Parietal lobe (tissue), 1 donor: ENCODE measurements around the gene CDC34. TPM values are rescaled to one million over a fixed set of nuclear protein-coding genes. Genes with fewer than 3 reads are reported as not detected.

Source experiments
- total RNA-seq: library from RNA; depleted of rRNA; stranded (reverse); fragments of >200 nt; gene quantifications from one replicate; pipeline ENCODE4 v1.2.3, GENCODE V29; 2014

Gene CDC34
- total RNA-seq = 41.6 TPM

DNA sequence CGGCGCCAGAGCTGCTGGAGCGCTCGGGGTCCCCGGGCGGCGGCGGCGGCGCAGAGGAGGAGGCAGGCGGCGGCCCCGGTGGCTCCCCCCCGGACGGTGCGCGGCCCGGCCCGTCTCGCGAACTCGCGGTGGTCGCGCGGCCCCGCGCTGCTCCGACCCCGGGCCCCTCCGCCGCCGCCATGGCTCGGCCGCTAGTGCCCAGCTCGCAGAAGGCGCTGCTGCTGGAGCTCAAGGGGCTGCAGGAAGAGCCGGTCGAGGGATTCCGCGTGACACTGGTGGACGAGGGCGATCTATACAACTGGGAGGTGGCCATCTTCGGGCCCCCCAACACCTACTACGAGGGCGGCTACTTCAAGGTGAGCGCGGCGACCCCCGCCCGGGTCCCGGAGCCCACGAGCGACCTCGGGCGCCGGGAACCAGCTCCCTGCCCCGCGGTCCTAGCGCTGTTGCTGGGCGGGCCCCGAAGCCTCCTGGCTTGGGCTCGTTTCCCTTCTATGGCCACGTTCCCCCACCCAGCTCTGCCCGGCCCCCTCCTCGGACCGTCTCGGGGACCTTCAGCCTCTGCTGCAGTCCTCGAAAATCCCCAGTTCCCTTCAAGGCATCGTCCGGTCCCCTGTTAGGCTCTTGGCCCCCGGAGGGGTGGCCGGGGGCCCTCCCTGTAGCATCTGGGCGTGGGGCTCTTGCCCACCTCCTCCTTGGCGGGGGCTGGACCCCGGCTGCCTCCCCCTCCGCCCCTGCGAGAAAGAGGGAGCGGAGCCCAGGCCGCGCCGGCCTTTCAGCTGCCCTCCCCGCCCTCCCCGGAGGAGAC is at the start of gene CDC34:
Gene CDC34, plus strand, starts transcription at position 8 of the 808 bp plus-strand sequence. Its CDS starts 172 bp downstream, at position 180.

DNA sequence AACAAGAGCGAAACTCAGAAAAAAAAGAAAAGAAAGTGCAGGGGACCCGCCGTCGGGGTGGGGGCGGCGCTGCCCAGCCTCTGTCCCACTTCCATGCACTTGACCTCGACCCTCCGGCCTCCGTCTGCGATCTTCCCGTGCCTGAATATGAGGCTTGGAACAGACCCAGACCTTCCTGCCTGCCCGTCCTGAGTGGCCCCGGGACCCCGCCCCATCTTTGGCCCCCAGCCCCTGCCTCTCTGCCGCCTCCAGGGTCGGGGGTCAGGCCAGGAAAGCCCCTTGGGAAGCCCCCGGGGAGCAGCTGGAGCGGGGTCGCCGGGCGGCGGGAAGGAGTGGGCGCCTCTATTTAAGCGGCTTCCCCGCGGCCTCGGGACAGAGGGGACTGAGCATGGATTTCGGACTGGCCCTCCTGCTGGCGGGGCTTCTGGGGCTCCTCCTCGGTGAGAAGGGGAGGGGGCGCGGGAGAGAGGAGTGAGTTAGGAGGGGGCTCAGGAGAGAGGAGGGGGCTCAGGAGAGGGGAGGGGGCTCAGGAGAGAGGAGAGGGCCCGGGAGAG is 35.4 kb upstream of the CDC34 start, which contains the start of gene MADCAM1:
Gene MADCAM1, plus strand, starts transcription at position 375 of the 554 bp plus-strand sequence. Its CDS starts 14 bp downstream, at position 389.

GRCh38 chr19:507286-508203 is 24.0 kb upstream of the CDC34 start, which contains the start of gene TPGS1:
Gene TPGS1 (plus strand): TSS chr19:507497. CDS start chr19:507507, 10 bp downstream.

DNA sequence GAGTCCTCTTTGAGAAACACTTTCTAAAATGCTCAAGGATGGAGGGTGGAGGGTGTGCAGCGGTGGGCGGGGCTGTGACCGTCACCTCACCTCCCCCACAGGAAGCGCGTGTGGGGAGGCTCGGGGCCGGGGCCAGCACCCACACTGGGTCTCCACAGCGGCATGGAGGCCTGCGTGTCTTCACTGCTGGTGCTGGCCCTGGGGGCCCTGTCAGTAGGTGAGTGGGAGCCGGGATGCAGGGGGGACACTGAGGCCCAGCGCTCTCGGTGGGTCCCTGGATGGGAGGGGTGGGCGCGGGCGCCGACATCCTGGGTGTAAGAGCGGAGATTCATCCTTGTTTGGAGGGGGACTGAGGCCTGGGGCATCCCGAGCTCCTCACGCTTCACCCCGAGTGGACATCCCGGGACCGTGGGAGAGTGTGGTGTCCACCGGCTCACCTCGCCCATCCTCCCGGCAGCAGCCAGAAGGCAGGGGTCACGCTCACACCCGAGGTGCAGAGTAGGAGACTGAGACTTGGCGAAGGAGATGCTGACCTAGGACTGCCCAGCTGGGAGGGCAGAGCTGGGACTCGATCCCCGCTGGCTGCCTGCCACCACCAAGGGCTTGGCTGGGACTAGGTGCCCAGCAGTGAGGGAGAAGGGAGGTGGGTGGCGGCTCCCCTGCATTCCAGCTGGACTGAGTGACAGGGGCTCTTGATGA is 12.5 kb downstream of the CDC34 start, which contains the start of gene GZMM:
Gene GZMM, plus strand, starts transcription at position 144 of the 699 bp plus-strand sequence. Its CDS starts 19 bp downstream, at position 163.

DNA sequence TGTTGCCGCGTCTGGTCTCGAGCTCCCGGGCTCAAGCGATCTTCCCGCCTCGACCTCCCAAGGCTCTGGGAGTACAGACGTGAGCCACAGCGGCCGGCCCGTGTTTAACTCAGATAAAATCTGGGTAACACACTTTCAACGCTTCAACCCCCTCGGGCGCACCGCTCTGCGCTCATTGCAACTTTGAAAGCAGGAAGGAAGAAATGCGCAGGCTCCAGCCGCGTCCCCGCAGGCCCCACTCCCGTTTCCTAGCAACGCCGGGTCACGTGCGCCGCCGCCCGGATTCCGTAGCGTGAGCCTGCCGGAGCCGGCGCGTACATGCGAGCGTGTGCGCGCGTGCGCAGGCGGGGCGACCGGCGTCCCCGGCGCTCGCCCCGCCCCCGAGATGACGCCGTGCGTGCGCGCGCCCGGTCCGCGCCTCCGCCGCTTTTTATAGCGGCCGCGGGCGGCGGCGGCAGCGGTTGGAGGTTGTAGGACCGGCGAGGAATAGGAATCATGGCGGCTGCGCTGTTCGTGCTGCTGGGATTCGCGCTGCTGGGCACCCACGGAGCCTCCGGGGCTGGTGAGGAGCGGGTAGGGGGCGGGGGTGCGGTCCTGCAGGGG is 40.7 kb downstream of the CDC34 start, which contains the start of gene BSG:
Gene BSG, plus strand, starts transcription at position 457 of the 603 bp plus-strand sequence. Its CDS starts 39 bp downstream, at position 496.

DNA sequence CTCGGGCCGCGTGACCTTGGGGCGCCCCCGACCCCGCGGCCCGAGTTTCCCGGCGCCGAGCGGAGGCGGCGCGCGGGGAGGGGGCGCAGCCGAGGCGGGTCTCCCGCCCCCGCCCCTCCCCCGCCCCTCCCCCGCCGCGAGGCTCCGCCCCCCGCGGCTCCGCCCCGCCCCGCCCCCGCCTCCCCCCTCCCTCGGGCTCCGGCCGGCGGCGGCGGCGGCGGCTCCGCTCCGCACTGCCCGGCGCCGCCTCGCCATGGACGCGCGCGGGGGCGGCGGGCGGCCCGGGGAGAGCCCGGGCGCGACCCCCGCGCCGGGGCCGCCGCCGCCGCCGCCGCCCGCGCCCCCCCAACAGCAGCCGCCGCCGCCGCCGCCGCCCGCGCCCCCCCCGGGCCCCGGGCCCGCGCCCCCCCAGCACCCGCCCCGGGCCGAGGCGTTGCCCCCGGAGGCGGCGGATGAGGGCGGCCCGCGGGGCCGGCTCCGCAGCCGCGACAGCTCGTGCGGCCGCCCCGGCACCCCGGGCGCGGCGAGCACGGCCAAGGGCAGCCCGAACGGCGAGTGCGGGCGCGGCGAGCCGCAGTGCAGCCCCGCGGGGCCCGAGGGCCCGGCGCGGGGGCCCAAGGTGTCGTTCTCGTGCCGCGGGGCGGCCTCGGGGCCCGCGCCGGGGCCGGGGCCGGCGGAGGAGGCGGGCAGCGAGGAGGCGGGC is 58.3 kb downstream of the CDC34 start, which contains the start of gene HCN2:
Gene HCN2, plus strand, starts transcription at position 189 of the 703 bp plus-strand sequence. Its CDS starts 65 bp downstream, at position 254.

Other genes starting within 250 kb of the CDC34 start
- 0.63 TPM for gene PLPP2, start 240.4 kb upstream of the CDC34 start, total RNA-seq
- 11.0 TPM for gene MIER2, start 187.0 kb upstream of the CDC34 start, total RNA-seq
- gene C2CD4C, start 122.6 kb upstream of the CDC34 start, total RNA-seq = 14.7 TPM
- gene SHC2, start 70.7 kb upstream of the CDC34 start, total RNA-seq = 18.2 TPM
- 0.63 TPM for gene MADCAM1, start 35.3 kb upstream of the CDC34 start, total RNA-seq
- gene TPGS1, start 24.3 kb upstream of the CDC34 start, total RNA-seq = 18.8 TPM
- not detected for gene GZMM, start 12.3 kb downstream of the CDC34 start, total RNA-seq
- gene BSG, start 40.8 kb downstream of the CDC34 start, total RNA-seq = 101 TPM
- 9.1 TPM for gene HCN2, start 58.1 kb downstream of the CDC34 start, total RNA-seq
- gene POLRMT, start 101.8 kb downstream of the CDC34 start, total RNA-seq = 21.6 TPM
- gene FGF22, start 108.1 kb downstream of the CDC34 start, total RNA-seq = 0.63 TPM
- 20.0 TPM for gene RNF126, start 131.5 kb downstream of the CDC34 start, total RNA-seq
- gene FSTL3, start 144.6 kb downstream of the CDC34 start, total RNA-seq = 2.8 TPM
- not detected for gene PRSS57, start 163.7 kb downstream of the CDC34 start, total RNA-seq
- 123 TPM for gene PALM, start 177.2 kb downstream of the CDC34 start, total RNA-seq
- not detected for gene MISP, start 219.4 kb downstream of the CDC34 start, total RNA-seq